HEK293T (cell line): ENCODE measurements around the gene CRY2.

Source experiments
- ARNT ChIP-seq: fragments of 450-650 bp; IDR thresholded peaks from 2 replicates; pipeline ENCODE4 v1.6.1; 2017; ENCODE audit warnings: mild to moderate bottlenecking
- BHLHE40 ChIP-seq: fragments of 450-650 bp; IDR thresholded peaks from 2 replicates; pipeline ENCODE4 v1.6.1; 2016; ENCODE audit warnings: mild to moderate bottlenecking, moderate library complexity, borderline replicate concordance
- CTBP1 ChIP-seq: fragments of 450-650 bp; IDR thresholded peaks from 2 replicates; pipeline ENCODE4 v1.6.1; 2016; ENCODE audit warnings: borderline replicate concordance
- ELF4 ChIP-seq: fragments of 450-650 bp; IDR thresholded peaks from 2 replicates; pipeline ENCODE4 v1.6.1; 2017; ENCODE audit warnings: antibody characterized with exemption
- FOXA1 ChIP-seq: fragments of 450-650 bp; IDR thresholded peaks from 2 replicates; pipeline ENCODE4 v1.6.1; 2016; ENCODE audit warnings: mild to moderate bottlenecking
- FOXK2 ChIP-seq: fragments of 450-650 bp; IDR thresholded peaks from 2 replicates; pipeline ENCODE4 v1.6.1; 2016; ENCODE audit warnings: mild to moderate bottlenecking
- FOXM1 ChIP-seq: fragments of 450-650 bp; IDR thresholded peaks from 2 replicates; pipeline ENCODE4 v1.6.1; 2017; ENCODE audit warnings: mild to moderate bottlenecking, borderline replicate concordance
- HDGF ChIP-seq: fragments of 450-650 bp; IDR thresholded peaks from 2 replicates; pipeline ENCODE4 v1.6.1; 2017; ENCODE audit warnings: antibody characterized with exemption, borderline replicate concordance
- L3MBTL2 ChIP-seq: fragments of 450-650 bp; conservative IDR thresholded peaks from 2 replicates; pipeline ENCODE4 v1.6.1; 2016; ENCODE audit warnings: mild to moderate bottlenecking
- LEF1 ChIP-seq: fragments of 450-650 bp; IDR thresholded peaks from 2 replicates; pipeline ENCODE4 v1.6.1; 2017; ENCODE audit warnings: mild to moderate bottlenecking, borderline replicate concordance
- NFRKB ChIP-seq: fragments of 450-650 bp; IDR thresholded peaks from 2 replicates; pipeline ENCODE4 v1.6.1; 2016; ENCODE audit warnings: mild to moderate bottlenecking, moderate library complexity
- SP1 ChIP-seq: fragments of 450-650 bp; IDR thresholded peaks from 2 replicates; pipeline ENCODE4 v1.6.1; 2017
- TARDBP ChIP-seq: fragments of 450-650 bp; IDR thresholded peaks from 2 replicates; pipeline ENCODE4 v1.6.1; 2016
- TF ChIP-seq, protein P1 (sequence below): fragments of 450-650 bp; IDR thresholded peaks from 2 replicates; pipeline ENCODE4 v1.6.1; 2016

DNA sequence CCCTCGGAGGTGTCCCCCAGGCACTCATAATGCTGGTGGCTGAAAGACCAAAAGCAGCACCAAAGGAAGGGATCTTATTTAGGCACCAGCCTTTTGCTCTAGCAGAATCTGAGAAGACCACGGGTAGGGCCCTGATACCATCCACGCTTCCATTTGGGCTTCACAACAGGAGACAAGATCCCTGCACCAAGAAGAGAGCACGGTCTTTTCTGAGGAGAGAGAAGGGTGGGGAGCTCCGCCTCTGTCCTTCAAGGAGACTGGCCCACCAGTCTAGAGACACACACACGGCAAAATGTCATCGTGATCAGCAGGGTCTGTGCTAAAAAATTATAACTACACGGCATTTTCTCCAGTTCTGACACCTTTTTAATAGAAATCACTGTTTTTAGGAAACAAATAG is 84.9 kb downstream of the CRY2 start:
- TF ChIP-seq SP1 = no peak
- TF ChIP-seq HDGF = no peak
- TF ChIP-seq ELF4 = no peak
- no peak for TF ChIP-seq L3MBTL2
- no peak for TF ChIP-seq ARNT
- TF ChIP-seq TARDBP = no peak
- no peak for TF ChIP-seq BHLHE40
- TF ChIP-seq NFRKB = no peak
- TF ChIP-seq CTBP1 = no peak
- no peak for TF ChIP-seq FOXM1
- TF ChIP-seq LEF1 = no peak
- TF ChIP-seq, protein P1, sequence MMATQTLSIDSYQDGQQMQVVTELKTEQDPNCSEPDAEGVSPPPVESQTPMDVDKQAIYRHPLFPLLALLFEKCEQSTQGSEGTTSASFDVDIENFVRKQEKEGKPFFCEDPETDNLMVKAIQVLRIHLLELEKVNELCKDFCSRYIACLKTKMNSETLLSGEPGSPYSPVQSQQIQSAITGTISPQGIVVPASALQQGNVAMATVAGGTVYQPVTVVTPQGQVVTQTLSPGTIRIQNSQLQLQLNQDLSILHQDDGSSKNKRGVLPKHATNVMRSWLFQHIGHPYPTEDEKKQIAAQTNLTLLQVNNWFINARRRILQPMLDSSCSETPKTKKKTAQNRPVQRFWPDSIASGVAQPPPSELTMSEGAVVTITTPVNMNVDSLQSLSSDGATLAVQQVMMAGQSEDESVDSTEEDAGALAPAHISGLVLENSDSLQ = no peak
- TF ChIP-seq FOXA1 = no peak
- TF ChIP-seq FOXK2 = no peak
